Ectodermal cell (in vitro differentiated cells): ENCODE measurements around the gene EDN2.

Experiments used
- H3K27ac ChIP-seq: 2 replicates; pipeline ENCODE4 v1.7.0; 2013; ENCODE audit warnings: mild to moderate bottlenecking, low read depth, low read length; ENCODE audit not compliant: insufficient read depth, poor library complexity, severe bottlenecking
- H3K27me3 ChIP-seq: 2 replicates; pipeline ENCODE4 v1.7.0; 2013; ENCODE audit warnings: mild to moderate bottlenecking, low read length; ENCODE audit not compliant: insufficient read depth, control insufficient read depth, poor library complexity, severe bottlenecking
- H3K36me3 ChIP-seq: one replicate; pipeline ENCODE4 v1.7.0; 2013; ENCODE audit warnings: low read length; ENCODE audit not compliant: control insufficient read depth, insufficient read depth
- H3K4me1 ChIP-seq: one replicate; pipeline ENCODE4 v1.7.0; 2013; ENCODE audit warnings: low read length; ENCODE audit not compliant: control insufficient read depth, insufficient read depth
- H3K4me3 ChIP-seq: 2 replicates; pipeline ENCODE4 v1.7.0; 2013; ENCODE audit warnings: low read depth, low read length, control low read depth; ENCODE audit not compliant: insufficient read depth
- H3K9me3 ChIP-seq: 2 replicates; pipeline ENCODE4 v1.7.0; 2013; ENCODE audit warnings: mild to moderate bottlenecking, low read length, moderate library complexity; ENCODE audit not compliant: control insufficient read depth
- WGBS, 2 experiments: methylation state at CpG; one replicate each; pipeline ENCODE4 v1.1.7; 2013; ENCODE audit warnings: missing lambda C conversion rate in 2 of 2; 5-methylcytosine and 5-hydroxymethylcytosine counted together

The EDN2 gene

DNA sequence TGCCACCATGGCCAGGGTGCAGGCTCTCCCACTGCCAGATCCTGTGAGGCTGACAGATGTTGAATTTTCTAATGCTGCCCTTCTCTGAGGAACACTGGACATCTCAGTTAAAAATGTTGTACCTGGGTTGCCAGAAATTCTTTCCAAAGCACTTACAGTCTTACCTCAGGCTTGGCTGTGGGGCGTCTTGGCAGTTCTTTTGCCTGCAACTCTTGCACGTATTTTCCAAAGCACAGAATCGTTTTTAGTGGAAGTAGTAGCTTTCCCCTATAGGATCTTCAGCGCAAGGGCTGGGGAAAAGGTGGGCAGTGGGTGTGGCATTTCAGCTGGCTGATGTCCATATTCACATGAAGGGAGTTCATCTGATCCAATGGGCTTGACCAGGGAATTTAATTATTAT is 53.9 kb downstream of the EDN2 start:
- Histone ChIP-seq H3K27ac (no peak overlapping the region), H3K36me3 (no peaks in the 10 kb centered on the region), H3K9me3 (no peaks in the 10 kb centered on the region), H3K4me3 (no peak overlapping the region), H3K4me1 (no peaks in the 10 kb centered on the region), H3K27me3 (no peaks in the 10 kb centered on the region)
- WGBS, 2 experiments, result 93 to 94% methylated on average over 4 of the region's 4 CpGs

- H3K36me3 ChIP-seq, result no peaks in the 10 kb centered on the region
- no peaks in the 10 kb centered on the region for H3K27me3 ChIP-seq
- WGBS, 2 experiments, result 92 to 94% methylated on average over 4 of the region's 4 CpGs
- no peak overlapping the region for H3K27ac ChIP-seq
- no peaks in the 10 kb centered on the region for H3K9me3 ChIP-seq
- no peak overlapping the region for H3K4me3 ChIP-seq
- no peaks in the 10 kb centered on the region for H3K4me1 ChIP-seq
Observed at GRCh38 chr1:41430069-41430468, 54.4 kb downstream of the EDN2 start.

DNA sequence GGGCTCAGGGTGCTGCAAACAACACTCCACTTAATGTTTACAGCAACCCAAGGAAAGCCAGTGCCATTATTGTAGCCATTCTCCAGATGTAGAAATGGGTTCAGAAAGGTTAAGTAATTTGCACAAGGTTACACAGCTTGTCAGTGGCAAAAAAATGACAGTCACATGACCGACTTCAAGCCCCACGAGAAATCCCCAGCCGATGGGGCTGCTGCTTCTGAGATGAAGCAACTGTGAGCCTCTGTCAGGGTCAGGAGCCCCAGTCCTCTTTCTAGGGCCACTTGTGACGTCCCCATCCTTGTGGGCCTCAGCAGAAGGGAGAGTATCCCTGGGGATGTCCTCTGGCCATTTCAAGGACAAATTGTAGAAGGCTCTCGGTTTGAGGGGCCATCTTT is 54.8 kb downstream of the EDN2 start:
- H3K4me3 ChIP-seq, result no peak overlapping the region
- WGBS, 2 experiments, result 89 to 91% methylated on average over 5 of the region's 5 CpGs
- no peaks in the 10 kb centered on the region for H3K9me3 ChIP-seq
- H3K4me1 ChIP-seq, result no peaks in the 10 kb centered on the region
- no peaks in the 10 kb centered on the region for H3K36me3 ChIP-seq
- no peaks in the 10 kb centered on the region for H3K27me3 ChIP-seq
- no peak overlapping the region for H3K27ac ChIP-seq
